K562 (cell line): ENCODE measurements around the gene KRTAP4-5. TPM values are rescaled to one million over a fixed set of nuclear protein-coding genes. Genes with fewer than 3 reads are reported as not detected.
"Not testable (repeated sequence)": the region's sequence is repeated elsewhere in the genome, so short reads cannot be mapped to it uniquely, and the experiment has no call there.

ENCODE experiments used
- ATAC-seq: fragments of 200-7000 bp; cut with Tn5 transposase; 3 replicates; pipeline ENCODE4 v1.9.1; 2020; ENCODE audit warnings: moderate library complexity
- BruUV-seq: library from RNA; stranded (reverse); fragments of 400-500 nt; replicated peaks from 2 replicates; lab custom pipeline; 2021; lab: Mats Ljungman, UMichigan
- CTCF ChIA-PET: fragments of 300-600 bp; formaldehyde crosslinking; extraction: SDS; loops from one replicate; lab custom pipeline; 2021; ENCODE audit warnings: low intra/inter-chr PET ratio; lab: Yijun Ruan, JAX
- POLR2A ChIA-PET: fragments of 300-600, 350-650 bp; sonication (Branson Sonifier 250); formaldehyde crosslinking; extraction: SDS; loops from one replicate; lab custom pipeline; 2021; ENCODE audit warnings: antibody characterized with exemption, inconsistent platforms; lab: Yijun Ruan, JAX
- DNase-seq, 4 experiments: peaks; one replicate each; pipeline versions ENCODE4 v3.0.0 to v3.0.0-alpha.2; 2011 to 2018; ENCODE audit warnings: low spot score in 3 of 4, mixed read lengths in 3 of 4; ENCODE audit errors: extremely low read depth in 1 of 4
- FAIRE-seq: peaks from 2 replicates; lab custom pipeline; 2011; peaks lifted over from hg19 to GRCh38; lab: Jason Lieb, UNC
- H2AFZ ChIP-seq: 2 replicates; pipeline ENCODE4 v1.6.0; 2011; ENCODE audit warnings: low read depth, low read length, control low read depth, inconsistent platforms
- H3K27ac ChIP-seq: fragments of 200-600 bp; 3 replicates; pipeline ENCODE4 v1.8.0; 2011; ENCODE audit warnings: low read depth, mild to moderate bottlenecking, control low read depth, inconsistent platforms, low read length, moderate library complexity, mixed read lengths; ENCODE audit errors: extremely low read depth
- H3K27me3 ChIP-seq, 2 experiments: fragments of 300-600 bp in 1 of 2; 2 replicates in 1 of 2; 3 replicates in 1 of 2; pipeline versions ENCODE4 v1.6.0 to v1.8.0; 2011; ENCODE audit warnings: inconsistent platforms in 2 of 2, low read length in 2 of 2, mild to moderate bottlenecking in 1 of 2, mixed read lengths in 1 of 2, moderate library complexity in 1 of 2; ENCODE audit not compliant: control insufficient read depth in 2 of 2, insufficient read depth in 2 of 2
- H3K36me3 ChIP-seq: fragments of 300-600 bp; 3 replicates; pipeline ENCODE4 v1.8.0; 2011; ENCODE audit warnings: mild to moderate bottlenecking, low read length, inconsistent platforms; ENCODE audit not compliant: control insufficient read depth, insufficient read depth
- H3K4me1 ChIP-seq, 2 experiments: fragments of 200-600 bp in 1 of 2; replicated peaks in 1 of 2; 2 replicates in 1 of 2; 3 replicates in 1 of 2; pipeline versions ENCODE4 v1.5.1 to v1.8.0; 2011; ENCODE audit warnings: inconsistent platforms in 2 of 2, low read length in 2 of 2, mild to moderate bottlenecking in 1 of 2, mixed read lengths in 1 of 2, moderate library complexity in 1 of 2; ENCODE audit not compliant: control insufficient read depth in 2 of 2, insufficient read depth in 2 of 2
- H3K4me2 ChIP-seq: 2 replicates; pipeline ENCODE4 v1.6.1; 2011; ENCODE audit warnings: low read length, control low read depth, inconsistent platforms, mixed read lengths; ENCODE audit not compliant: insufficient read depth
- H3K4me3 ChIP-seq: fragments of 200-600 bp; sonication (generic), shearing (Covaris generic); 2 replicates; pipeline ENCODE4 v1.5.1; 2016; ENCODE audit warnings: control low read depth, inconsistent platforms
- H3K79me2 ChIP-seq: fragments of 200-600 bp; 3 replicates; pipeline ENCODE4 v1.8.0; 2011; ENCODE audit warnings: low read length, inconsistent platforms; ENCODE audit not compliant: control insufficient read depth, insufficient read depth
- H3K9ac ChIP-seq, 2 experiments: 2 replicates each; pipeline versions ENCODE4 v1.6.0 to v1.6.1; 2011; ENCODE audit warnings: low read depth in 2 of 2, low read length in 2 of 2, control low read depth in 1 of 2, inconsistent platforms in 1 of 2, mild to moderate bottlenecking in 1 of 2, mixed read lengths in 1 of 2; ENCODE audit not compliant: insufficient read depth in 1 of 2
- H3K9me1 ChIP-seq: one replicate; pipeline ENCODE4 v1.6.0; 2011; ENCODE audit warnings: inconsistent platforms, mild to moderate bottlenecking, low read length, moderate library complexity; ENCODE audit not compliant: control insufficient read depth, insufficient read depth
- H3K9me3 ChIP-seq: replicated peaks from 2 replicates; pipeline ENCODE4 v1.5.1; 2011; ENCODE audit warnings: low read depth, low read length, inconsistent platforms; ENCODE audit not compliant: control insufficient read depth, insufficient read depth
- H4K20me1 ChIP-seq: replicated peaks from 2 replicates; pipeline ENCODE4 v1.6.1; 2011; ENCODE audit warnings: low read length, inconsistent platforms, mixed read lengths; ENCODE audit not compliant: control insufficient read depth, insufficient read depth
- BMI1 ChIP-seq: fragments of 150-350 bp; IDR thresholded peaks from 2 replicates; pipeline ENCODE4 v1.6.1; 2014; ENCODE audit warnings: low read length
- GATA2 ChIP-seq: sonication (generic); formaldehyde crosslinking; IDR thresholded peaks from 2 replicates; pipeline ENCODE4 v1.4.0; 2020; ENCODE audit warnings: mild to moderate bottlenecking, missing genetic modification reagents
- MTA1 ChIP-seq: fragments of 450-650 bp; IDR thresholded peaks from 2 replicates; pipeline ENCODE4 v1.6.1; 2017; ENCODE audit warnings: borderline replicate concordance
- POLR2AphosphoS2 ChIP-seq: IDR thresholded peaks from 2 replicates; pipeline ENCODE4 v1.6.1; 2012; ENCODE audit warnings: low read length, improper control_type of control experiment
- RBM25 ChIP-seq: fragments of 200-400 bp; formaldehyde crosslinking; IDR thresholded peaks from 2 replicates; pipeline ENCODE4 v1.6.1; 2018; ENCODE audit warnings: low read length, low read depth, moderate library complexity; ENCODE audit not compliant: severe bottlenecking
- ZNF263 ChIP-seq: sonication (generic); formaldehyde crosslinking; IDR thresholded peaks from 2 replicates; pipeline ENCODE4 v1.8.0; 2022; ENCODE audit warnings: mild to moderate bottlenecking, missing genetic modification reagents, borderline replicate concordance
- ZNF3 ChIP-seq: fragments of 250-450 bp; sonication (Bioruptor Pico); IDR thresholded peaks from 2 replicates; pipeline ENCODE4 v1.5.0; 2021; ENCODE audit warnings: mild to moderate bottlenecking, moderate library complexity
- WGBS: fragments of 100-300 bp; shearing (Covaris generic); methylation state at CpG from one replicate; pipeline ENCODE4 v1.1.6; 2016; ENCODE audit warnings: low coverage, mixed read lengths; ENCODE audit not compliant: insufficient coverage; ENCODE audit errors: missing lambda C conversion rate; 5-methylcytosine and 5-hydroxymethylcytosine counted together
- in situ Hi-C: fragments of 300-500 bp; cut with MboI; formaldehyde crosslinking; loops from 4 replicates; pipeline ENCODE4 v1.15.0; 2018; ENCODE audit warnings: inconsistent platforms, mixed read lengths
- intact Hi-C: fragments of 100-400 bp; cut with micrococcal nuclease; formaldehyde crosslinking; loops from 2 replicates; pipeline ENCODE4 v1.14.2; 2022
- polyA plus RNA-seq, 8 experiments: library from polyadenylated mRNA; depleted of rRNA in 4 of 8; stranded (reverse) in 5 of 8; unstranded in 3 of 8; fragments of >200 nt; fragmentation: Nextera tagmentation in 2 of 8; fragmentation: Illumina TruSeq in 1 of 8; extraction: Ambion mirVana in 2 of 8; extraction: Trizol in 1 of 8; gene quantifications; 2 replicates each; pipeline versions ENCODE4 v1.2.1 to v1.2.3, GENCODE V29; 2011 to 2014; ENCODE audit warnings: inconsistent platforms in 1 of 8, missing spikeins in 1 of 8
- total RNA-seq, 7 experiments: library from RNA; depleted of rRNA in 6 of 7; stranded (reverse); fragments of >200 nt in 6 of 7; fragmentation: Illumina TruSeq in 2 of 7; extraction: Trizol in 2 of 7; gene quantifications; 2 replicates each; pipeline versions ENCODE4 v1.2.1 to v1.2.3, GENCODE V29; 2011 to 2021; ENCODE audit warnings: low replicate concordance in 1 of 7
- TF ChIP-seq, protein P1 (sequence below): sonication (generic); formaldehyde crosslinking; IDR thresholded peaks from 2 replicates; pipeline ENCODE4 v1.8.0; 2022; ENCODE audit warnings: mild to moderate bottlenecking, missing genetic modification reagents

The KRTAP4-5 gene
- total and polyA plus RNA-seq, 9 of the 15 experiments (the other 6 are each of a cell fraction or from before 2014, with no cell fraction given), result not detected

DNA sequence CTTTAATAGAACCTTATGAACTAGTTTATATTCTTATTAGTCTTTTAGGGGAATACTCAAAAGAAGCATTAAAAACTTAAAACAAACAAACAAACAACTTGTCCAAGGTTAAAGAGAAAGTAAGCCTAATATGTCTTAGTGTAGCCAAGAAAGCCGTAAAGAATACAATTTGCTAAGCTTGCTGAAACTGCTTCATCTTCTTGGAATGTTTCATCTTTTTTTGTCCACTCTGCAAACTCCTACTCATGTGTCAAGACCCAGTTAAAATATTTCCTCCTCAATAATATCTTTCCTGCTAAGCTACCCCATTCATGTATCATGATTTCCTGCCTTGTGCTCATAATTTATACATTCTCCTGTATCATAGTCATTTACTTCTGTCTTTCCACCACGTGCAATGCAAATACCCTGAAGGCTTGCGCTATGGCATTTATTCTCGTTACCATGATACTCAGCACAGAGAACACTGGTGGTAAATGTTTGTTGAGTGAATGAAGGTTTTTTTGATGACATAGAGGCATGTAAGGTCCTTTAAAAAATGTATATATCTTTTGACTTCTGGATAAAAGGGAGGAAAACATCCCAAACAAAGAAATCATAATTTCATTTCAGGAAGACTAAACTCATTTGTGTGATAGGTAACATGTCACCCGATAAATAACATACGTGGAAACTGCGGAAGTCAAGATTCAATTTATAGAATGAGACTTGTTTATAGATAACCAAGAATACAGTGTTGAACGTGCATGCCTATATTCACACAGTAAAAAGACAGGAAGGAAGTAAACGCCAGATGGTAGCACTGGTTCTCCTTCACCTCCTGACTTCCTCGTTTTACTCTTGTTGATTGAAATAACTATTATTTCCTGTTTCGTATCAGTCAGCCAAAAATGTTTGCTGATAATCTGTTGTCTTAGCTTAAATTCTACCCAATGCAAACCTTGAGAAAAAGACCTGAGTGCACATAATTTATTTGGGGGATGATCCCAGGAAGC, 29.6 kb downstream of the KRTAP4-5 start:
- H4K20me1 ChIP-seq, H3K27me3 ChIP-seq, BruUV-seq, H3K9me3 ChIP-seq, FAIRE-seq, in situ Hi-C loops, H3K4me2 ChIP-seq, intact Hi-C loops, DNase-seq, H3K27ac ChIP-seq, H3K36me3 ChIP-seq, H3K9ac ChIP-seq, H3K9me1 ChIP-seq, H2AFZ ChIP-seq, POLR2A ChIA-PET, H3K79me2 ChIP-seq, ATAC-seq, CTCF ChIA-PET, H3K4me3 ChIP-seq, H3K4me1 ChIP-seq: not testable (repeated sequence)
- WGBS, result 1% methylated on average over 11 of the region's 11 CpGs

DNA sequence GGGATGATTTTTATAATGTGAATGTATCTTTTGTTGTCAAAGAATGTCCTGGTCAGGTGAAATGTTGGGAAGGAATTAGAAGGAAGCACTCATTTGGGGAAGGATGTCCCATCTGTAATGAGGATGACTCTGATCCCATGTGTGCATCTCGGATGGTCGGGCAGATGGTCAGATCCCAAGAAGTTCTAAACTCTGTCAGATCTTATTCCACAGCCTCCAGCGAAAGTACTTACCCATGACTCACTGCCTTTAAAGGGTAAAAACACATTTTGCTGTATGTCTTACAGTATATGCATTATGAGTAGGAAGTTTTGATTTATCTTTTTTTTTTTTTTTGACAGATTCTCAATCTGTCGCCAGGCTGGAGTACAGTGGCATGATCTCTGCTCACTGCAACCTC, 30.9 kb downstream of the KRTAP4-5 start:
- no peak overlapping the region for H3K4me2 ChIP-seq
- FAIRE-seq (no peak), ATAC-seq (no peak), DNase-seq (no peak)
- in situ Hi-C loops, result no loop called here
- no peaks in the 10 kb centered on the region for H3K36me3 ChIP-seq
- intact Hi-C loops, result no loop called here
- ChIA-PET POLR2A (no interaction called here), CTCF (no interaction called here)
- H2AFZ ChIP-seq, result no peak overlapping the region
- no peak overlapping the region for H3K4me3 ChIP-seq
- H3K9me1 ChIP-seq, result no peaks in the 10 kb centered on the region
- H3K9ac ChIP-seq, result no peak overlapping the region
- WGBS, result 5% methylated on average over 3 of the region's 4 CpGs
- H3K79me2 ChIP-seq, result no peaks in the 10 kb centered on the region
- no peak overlapping the region for H3K27ac ChIP-seq
- TF ChIP-seq, protein P1, sequence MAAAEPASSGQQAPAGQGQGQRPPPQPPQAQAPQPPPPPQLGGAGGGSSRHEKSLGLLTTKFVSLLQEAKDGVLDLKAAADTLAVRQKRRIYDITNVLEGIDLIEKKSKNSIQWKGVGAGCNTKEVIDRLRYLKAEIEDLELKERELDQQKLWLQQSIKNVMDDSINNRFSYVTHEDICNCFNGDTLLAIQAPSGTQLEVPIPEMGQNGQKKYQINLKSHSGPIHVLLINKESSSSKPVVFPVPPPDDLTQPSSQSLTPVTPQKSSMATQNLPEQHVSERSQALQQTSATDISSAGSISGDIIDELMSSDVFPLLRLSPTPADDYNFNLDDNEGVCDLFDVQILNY, result no peak
- TF ChIP-seq BMI1 (no peak), ZNF263 (CRISPR knock-in tag) (no peak), GATA2 (no peak), MTA1 (no peak), ZNF3 (CRISPR knock-in tag) (no peak), RBM25 (no peak), POLR2AphosphoS2 (no peak)
- no peaks in the 10 kb centered on the region for H4K20me1 ChIP-seq
- no TSS peak for BruUV-seq
- no peaks in the 10 kb centered on the region for H3K4me1 ChIP-seq
- H3K9me3 ChIP-seq, result no peaks in the 10 kb centered on the region
- no peaks in the 10 kb centered on the region for H3K27me3 ChIP-seq
